HepG2 (cell line): Measurements from ENCODE around the gene VSTM4. TPM values are rescaled to one million over a fixed set of nuclear protein-coding genes. Genes with fewer than 3 reads are reported as not detected.

Experiments
- ATAC-seq: fragments of 200-7000 bp; cut with Tn5 transposase; 3 replicates; pipeline ENCODE4 v1.9.1; 2020; ENCODE audit warnings: mild to moderate bottlenecking, moderate library complexity
- BruUV-seq: library from RNA; stranded (reverse); fragments of 400-500 nt; replicated peaks from 2 replicates; lab custom pipeline; 2021; lab: Mats Ljungman, UMichigan
- CTCF ChIA-PET: fragments of 300-600 bp; formaldehyde crosslinking; extraction: SDS; loops from one replicate; lab custom pipeline; 2021; ENCODE audit warnings: low total read pairs, inconsistent platforms, low intra/inter-chr PET ratio; lab: Yijun Ruan, JAX
- POLR2A ChIA-PET: fragments of 350-600 bp; sonication (Branson Sonifier 250); formaldehyde crosslinking; loops from one replicate; lab custom pipeline; 2020; ENCODE audit warnings: antibody characterized with exemption, inconsistent platforms; lab: Yijun Ruan, JAX
- DNase-seq: peaks from one replicate; pipeline ENCODE4 v3.0.0-alpha.2; 2015; ENCODE audit warnings: low spot score
- FAIRE-seq: peaks from 3 replicates; lab custom pipeline; 2011; peaks lifted over from hg19 to GRCh38; lab: Jason Lieb, UNC
- H2AFZ ChIP-seq: one replicate; pipeline ENCODE4 v1.6.1; 2011; ENCODE audit warnings: low read length, inconsistent platforms
- H3K27ac ChIP-seq: fragments of 300-600 bp; 3 replicates; pipeline ENCODE4 v1.8.0; 2011; ENCODE audit warnings: mixed run types, mild to moderate bottlenecking, mixed read lengths, low read length, inconsistent platforms; ENCODE audit not compliant: insufficient read depth; ENCODE audit errors: extremely low read length
- H3K27me3 ChIP-seq, 2 experiments: fragments of 200-600 bp in 1 of 2; 2 replicates in 1 of 2; 3 replicates in 1 of 2; pipeline versions ENCODE4 v1.6.0 to v1.8.0; 2011; ENCODE audit warnings: low read length in 2 of 2, mild to moderate bottlenecking in 2 of 2, moderate library complexity in 2 of 2, inconsistent platforms in 1 of 2; ENCODE audit not compliant: insufficient read depth in 2 of 2, control insufficient read depth in 1 of 2
- H3K36me3 ChIP-seq, 2 experiments: fragments of 200-600 bp in 1 of 2; replicated peaks in 1 of 2; 2 replicates in 1 of 2; 3 replicates in 1 of 2; pipeline versions ENCODE4 v1.5.1 to v1.8.0; 2011; ENCODE audit warnings: low read length in 2 of 2, inconsistent platforms in 1 of 2; ENCODE audit not compliant: insufficient read depth in 2 of 2, control insufficient read depth in 1 of 2
- H3K4me1 ChIP-seq: 2 replicates; pipeline ENCODE4 v1.5.1; 2012; ENCODE audit warnings: low read length, inconsistent platforms; ENCODE audit not compliant: insufficient read depth
- H3K4me2 ChIP-seq: 2 replicates; pipeline ENCODE4 v1.6.0; 2011; ENCODE audit warnings: low read depth, low read length, inconsistent platforms
- H3K4me3 ChIP-seq, 3 experiments: fragments of 200-600 bp in 1 of 3; sonication (generic), shearing (Covaris generic) in 1 of 3; replicated peaks in 1 of 3; 2 replicates each; pipeline ENCODE4 v1.5.1; 2011 to 2016; ENCODE audit warnings: low read length in 3 of 3, inconsistent platforms in 2 of 3, low read depth in 2 of 3, mild to moderate bottlenecking in 2 of 3, control low read depth in 1 of 3, mixed read lengths in 1 of 3; ENCODE audit not compliant: insufficient read depth in 1 of 3
- H3K79me2 ChIP-seq: one replicate; pipeline ENCODE4 v1.6.1; 2011; ENCODE audit warnings: low read length, inconsistent platforms; ENCODE audit not compliant: insufficient read depth
- H3K9ac ChIP-seq: 2 replicates; pipeline ENCODE4 v1.6.0; 2011; ENCODE audit warnings: mild to moderate bottlenecking, low read depth, low read length, inconsistent platforms; ENCODE audit not compliant: insufficient read depth
- H3K9me3 ChIP-seq: 2 replicates; pipeline ENCODE4 v1.5.1; 2012; ENCODE audit warnings: mild to moderate bottlenecking, low read length
- H4K20me1 ChIP-seq: 2 replicates; pipeline ENCODE4 v1.6.0; 2011; ENCODE audit warnings: inconsistent platforms, mild to moderate bottlenecking, low read length, moderate library complexity; ENCODE audit not compliant: insufficient read depth
- BCL6 ChIP-seq: IDR thresholded peaks from 2 replicates; pipeline ENCODE4 v1.6.1; 2016; ENCODE audit warnings: missing genetic modification reagents, missing compliant biosample characterization
- CENPX ChIP-seq: sonication (generic); formaldehyde crosslinking; IDR thresholded peaks from 2 replicates; pipeline ENCODE4 v1.9.0; 2021; ENCODE audit warnings: mild to moderate bottlenecking, missing genetic modification reagents, moderate library complexity
- MYNN ChIP-seq: sonication (generic); formaldehyde crosslinking; IDR thresholded peaks from 2 replicates; pipeline ENCODE4 v1.4.0; 2020; ENCODE audit warnings: mild to moderate bottlenecking, low read depth, missing genetic modification reagents
- ONECUT2 ChIP-seq: sonication (generic); formaldehyde crosslinking; IDR thresholded peaks from 2 replicates; pipeline ENCODE4 v1.4.0; 2020; ENCODE audit warnings: missing genetic modification reagents
- RARG ChIP-seq: sonication (generic); formaldehyde crosslinking; IDR thresholded peaks from 2 replicates; pipeline ENCODE4 v1.4.0; 2020; ENCODE audit warnings: low read depth, mild to moderate bottlenecking, missing genetic modification reagents
- RNF2 ChIP-seq: fragments of 450-650 bp; conservative IDR thresholded peaks from 2 replicates; pipeline ENCODE4 v1.6.1; 2016; ENCODE audit warnings: low read depth
- SIN3B ChIP-seq: fragments of 150-350 bp; IDR thresholded peaks from 2 replicates; pipeline ENCODE4 v1.6.1; 2014; ENCODE audit warnings: low read length
- SMC3 ChIP-seq: IDR thresholded peaks from 2 replicates; pipeline ENCODE4 v1.6.1; 2011; ENCODE audit warnings: low read length, improper control_type of control experiment
- STAG1 ChIP-seq: sonication (generic); formaldehyde crosslinking; IDR thresholded peaks from 2 replicates; pipeline ENCODE4 v1.4.0; 2020; ENCODE audit warnings: missing genetic modification reagents
- TEAD2 ChIP-seq: sonication (generic); formaldehyde crosslinking; IDR thresholded peaks from 2 replicates; pipeline ENCODE4 v1.9.0; 2021; ENCODE audit warnings: missing genetic modification reagents
- ZFY ChIP-seq: sonication (generic); formaldehyde crosslinking; IDR thresholded peaks from 2 replicates; pipeline ENCODE4 v1.4.0; 2020; ENCODE audit warnings: missing genetic modification reagents
- ZNF143 ChIP-seq: sonication (generic); formaldehyde crosslinking; IDR thresholded peaks from 2 replicates; pipeline ENCODE4 v1.4.0; 2020; ENCODE audit warnings: missing genetic modification reagents
- ZNF180 ChIP-seq: sonication (generic); formaldehyde crosslinking; IDR thresholded peaks from 2 replicates; pipeline ENCODE4 v1.4.0; 2020; ENCODE audit warnings: low read depth, missing genetic modification reagents, borderline replicate concordance
- ZNF282 ChIP-seq: fragments of 450-650 bp; IDR thresholded peaks from 2 replicates; pipeline ENCODE4 v1.6.1; 2018; ENCODE audit not compliant: partially characterized antibody
- ZNF329 ChIP-seq: sonication (generic); formaldehyde crosslinking; IDR thresholded peaks from 2 replicates; pipeline ENCODE4 v1.9.0; 2021; ENCODE audit warnings: low read depth, mild to moderate bottlenecking, missing genetic modification reagents
- ZNF367 ChIP-seq: sonication (generic); formaldehyde crosslinking; IDR thresholded peaks from 2 replicates; pipeline ENCODE4 v1.4.0; 2020; ENCODE audit warnings: missing genetic modification reagents, borderline replicate concordance
- ZNF572 ChIP-seq: sonication (generic); formaldehyde crosslinking; IDR thresholded peaks from 2 replicates; pipeline ENCODE4 v1.5.1; 2020; ENCODE audit warnings: mild to moderate bottlenecking, missing genetic modification reagents
- ZNF816 ChIP-seq: sonication (generic); formaldehyde crosslinking; IDR thresholded peaks from 2 replicates; pipeline ENCODE4 v1.8.0; 2022; ENCODE audit warnings: missing genetic modification reagents, mild to moderate bottlenecking, borderline replicate concordance
- ZSCAN12 ChIP-seq: sonication (generic); formaldehyde crosslinking; IDR thresholded peaks from 2 replicates; pipeline ENCODE4 v1.9.0; 2021; ENCODE audit warnings: mild to moderate bottlenecking, missing genetic modification reagents
- ZSCAN29 ChIP-seq: sonication (generic); formaldehyde crosslinking; conservative IDR thresholded peaks from 2 replicates; pipeline ENCODE4 v1.4.0; 2020; ENCODE audit warnings: mild to moderate bottlenecking, missing genetic modification reagents
- WGBS: methylation state at CpG from one replicate; pipeline ENCODE4 v1.1.6; 2017; ENCODE audit warnings: low lambda C conversion rate; 5-methylcytosine and 5-hydroxymethylcytosine counted together
- in situ Hi-C: cut with HindIII; loops from 2 replicates; pipeline ENCODE4 v1.10.0; 2017; ENCODE audit warnings: low pct_unique_long_range_greater_than_20kb; ENCODE audit not compliant: extremely low pct_ligation_motif_present
- intact Hi-C: fragments of 100-400 bp; cut with micrococcal nuclease; formaldehyde crosslinking; loops from one replicate; pipeline ENCODE4 v1.10.0; 2022; ENCODE audit not compliant: unreplicated experiment
- polyA plus RNA-seq, 8 experiments: library from polyadenylated mRNA; depleted of rRNA in 3 of 8; stranded (reverse) in 7 of 8; unstranded in 1 of 8; fragments of >200 nt; fragmentation: Illumina TruSeq in 4 of 8; extraction: Trizol in 4 of 8; gene quantifications; 2 replicates each; pipeline versions ENCODE4 v1.2.1 to v1.2.3, GENCODE V29; 2011 to 2016; ENCODE audit warnings: low read depth in 4 of 8, missing spikeins in 1 of 8, mixed read lengths in 1 of 8; ENCODE audit not compliant: insufficient read depth in 1 of 8
- total RNA-seq, 5 experiments: library from RNA; depleted of rRNA; stranded (reverse); fragments of >200 nt; fragmentation: Illumina TruSeq; extraction: Trizol; gene quantifications; 2 replicates each; pipeline ENCODE4 v1.2.3, GENCODE V29; 2016; ENCODE audit warnings: low read depth in 1 of 5
- TF ChIP-seq, protein P1 (sequence below): sonication (generic); formaldehyde crosslinking; IDR thresholded peaks from 2 replicates; pipeline ENCODE4 v1.5.0; 2020; ENCODE audit warnings: mild to moderate bottlenecking, missing genetic modification reagents, moderate library complexity
- TF ChIP-seq, protein P2 (sequence below): sonication (generic); formaldehyde crosslinking; IDR thresholded peaks from 2 replicates; pipeline ENCODE4 v1.9.0; 2021; ENCODE audit warnings: missing genetic modification reagents, mild to moderate bottlenecking, borderline replicate concordance

Gene VSTM4
- total and polyA plus RNA-seq, 2 of the 13 experiments (the other 11 are each of a cell fraction or from before 2014, with no cell fraction given): not detected

- TF ChIP-seq SIN3B (no peak), TEAD2 (CRISPR knock-in tag) (no peak), ZNF143 (no peak), ZNF572 (CRISPR knock-in tag) (no peak), MYNN (CRISPR knock-in tag) (no peak), ZNF180 (CRISPR knock-in tag) (no peak), RNF2 (no peak), ONECUT2 (CRISPR knock-in tag) (no peak)
These were observed 113.3 kb downstream of the VSTM4 start (continued) for GRCh38 chr10:49001870-49002672.

DNA sequence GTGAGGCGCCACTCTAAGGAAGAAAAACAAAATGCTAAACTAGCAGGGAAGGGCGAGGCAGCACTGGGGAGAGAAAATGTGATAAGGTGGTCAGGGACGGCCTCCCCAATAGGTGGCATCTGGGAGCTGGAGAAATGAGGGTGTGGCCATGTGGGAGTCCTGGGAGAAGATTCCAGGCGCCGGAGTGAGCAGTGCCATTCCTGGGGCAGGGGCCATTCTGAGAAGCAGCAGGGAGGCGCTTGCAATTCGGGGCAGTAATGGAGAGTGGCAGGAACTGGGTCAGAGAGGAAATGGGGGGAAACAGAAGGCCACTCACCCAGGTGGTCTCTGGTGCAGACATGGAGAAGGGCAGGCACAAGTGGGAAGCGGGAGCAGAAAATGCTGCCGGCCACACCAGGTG is 113.9 kb downstream of the VSTM4 start:
- H2AFZ ChIP-seq: no peak overlapping the region
- BruUV-seq: no TSS peak
- ChIA-PET POLR2A (no interaction called here), CTCF (interaction anchor here (0.7 kb wide), 1 partner anchor 163 kb away, joined by 4 read pairs; no protein-coding TSS in a partner anchor)
- in situ Hi-C loops (no loop called here), intact Hi-C loops (no loop called here)
- H3K27ac ChIP-seq: no peak overlapping the region
- H3K4me3 ChIP-seq: no peak overlapping the region
- no peak overlapping the region for H3K9ac ChIP-seq
- H4K20me1 ChIP-seq: no peaks in the 10 kb centered on the region
- H3K4me2 ChIP-seq: no peak overlapping the region
- ATAC-seq: peak; percentile 84
- H3K4me1 ChIP-seq: no peaks in the 10 kb centered on the region
- H3K79me2 ChIP-seq: no peaks in the 10 kb centered on the region
- 28% methylated on average over 9 of the region's 9 CpGs for WGBS
- peak; percentile 6 for DNase-seq
- no peaks in the 10 kb centered on the region for H3K9me3 ChIP-seq
- FAIRE-seq: no peak
- no peaks in the 10 kb centered on the region for H3K27me3 ChIP-seq
- no peaks in the 10 kb centered on the region for H3K36me3 ChIP-seq
- TF ChIP-seq ZNF367 (no peak), SMC3 (0 out of 2 replicates have a peak, but pooled peaks have one; percentile 7), ZFY (CRISPR knock-in tag) (no peak), ZNF816 (CRISPR knock-in tag) (no peak), STAG1 (CRISPR knock-in tag) (peak; percentile 26; the same call in 1 of the 2 replicates), RARG (CRISPR knock-in tag) (no peak), ZNF329 (CRISPR knock-in tag) (no peak), ZSCAN29 (CRISPR knock-in tag) (no peak), ZNF282 (no peak), CENPX (CRISPR knock-in tag) (no peak), ZSCAN12 (CRISPR knock-in tag) (no peak), BCL6 (no peak)
- TF ChIP-seq, protein P1, sequence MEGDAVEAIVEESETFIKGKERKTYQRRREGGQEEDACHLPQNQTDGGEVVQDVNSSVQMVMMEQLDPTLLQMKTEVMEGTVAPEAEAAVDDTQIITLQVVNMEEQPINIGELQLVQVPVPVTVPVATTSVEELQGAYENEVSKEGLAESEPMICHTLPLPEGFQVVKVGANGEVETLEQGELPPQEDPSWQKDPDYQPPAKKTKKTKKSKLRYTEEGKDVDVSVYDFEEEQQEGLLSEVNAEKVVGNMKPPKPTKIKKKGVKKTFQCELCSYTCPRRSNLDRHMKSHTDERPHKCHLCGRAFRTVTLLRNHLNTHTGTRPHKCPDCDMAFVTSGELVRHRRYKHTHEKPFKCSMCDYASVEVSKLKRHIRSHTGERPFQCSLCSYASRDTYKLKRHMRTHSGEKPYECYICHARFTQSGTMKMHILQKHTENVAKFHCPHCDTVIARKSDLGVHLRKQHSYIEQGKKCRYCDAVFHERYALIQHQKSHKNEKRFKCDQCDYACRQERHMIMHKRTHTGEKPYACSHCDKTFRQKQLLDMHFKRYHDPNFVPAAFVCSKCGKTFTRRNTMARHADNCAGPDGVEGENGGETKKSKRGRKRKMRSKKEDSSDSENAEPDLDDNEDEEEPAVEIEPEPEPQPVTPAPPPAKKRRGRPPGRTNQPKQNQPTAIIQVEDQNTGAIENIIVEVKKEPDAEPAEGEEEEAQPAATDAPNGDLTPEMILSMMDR (CRISPR knock-in tag): peak; percentile 38
- TF ChIP-seq, protein P2, sequence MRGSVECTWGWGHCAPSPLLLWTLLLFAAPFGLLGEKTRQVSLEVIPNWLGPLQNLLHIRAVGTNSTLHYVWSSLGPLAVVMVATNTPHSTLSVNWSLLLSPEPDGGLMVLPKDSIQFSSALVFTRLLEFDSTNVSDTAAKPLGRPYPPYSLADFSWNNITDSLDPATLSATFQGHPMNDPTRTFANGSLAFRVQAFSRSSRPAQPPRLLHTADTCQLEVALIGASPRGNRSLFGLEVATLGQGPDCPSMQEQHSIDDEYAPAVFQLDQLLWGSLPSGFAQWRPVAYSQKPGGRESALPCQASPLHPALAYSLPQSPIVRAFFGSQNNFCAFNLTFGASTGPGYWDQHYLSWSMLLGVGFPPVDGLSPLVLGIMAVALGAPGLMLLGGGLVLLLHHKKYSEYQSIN: no peak
